Prostate gland (tissue), 2 donors: ENCODE data around the gene ACYP2.

Experiments used
- CTCF ChIP-seq, 4 experiments: fragments of 200-600 bp in 2 of 4; fragments of 450-650 bp in 2 of 4; sonication (generic) in 2 of 4; IDR thresholded peaks; 1 replicate in 3 of 4; 2 replicates in 1 of 4; pipeline ENCODE4 v1.5.1; 2016 to 2019; ENCODE audit warnings: antibody characterized with exemption in 4 of 4, mild to moderate bottlenecking in 2 of 4, moderate library complexity in 2 of 4
- POLR2A ChIP-seq: fragments of 450-650 bp; IDR thresholded peaks from one replicate; pipeline ENCODE4 v1.6.1; 2016; ENCODE audit warnings: antibody characterized with exemption, mild to moderate bottlenecking
- POLR2AphosphoS5 ChIP-seq: sonication (generic); formaldehyde crosslinking; IDR thresholded peaks from one replicate; pipeline ENCODE4 v1.6.1; 2017; ENCODE audit warnings: antibody characterized with exemption

DNA sequence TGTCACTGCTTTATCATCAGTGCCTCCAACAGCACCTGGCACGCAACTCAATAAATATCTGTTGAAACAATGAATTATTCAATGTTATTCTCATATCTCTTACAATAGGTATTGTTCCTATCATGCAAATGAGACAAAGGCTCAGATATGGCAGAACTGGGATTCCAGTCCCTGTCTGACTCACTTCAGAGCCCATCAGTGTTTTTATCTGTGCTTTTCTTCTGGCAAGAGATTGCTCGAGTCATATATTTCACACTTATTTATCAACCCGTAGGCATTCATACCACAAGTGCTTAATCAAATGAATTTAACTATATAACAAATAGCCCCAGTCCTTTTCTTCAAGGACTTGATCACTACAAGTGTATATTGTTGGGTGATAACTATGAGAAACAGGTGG, 217.0 kb downstream of the ACYP2 start:
- TF ChIP-seq CTCF (IDR thresholded peaks at IDR 0.05): no peak
- no peak for TF ChIP-seq POLR2A
- TF ChIP-seq POLR2AphosphoS5: no peak
